HFFc6 (cell line): ENCODE results near the gene SDCCAG8. TPM values are rescaled to one million over a fixed set of nuclear protein-coding genes. Genes with fewer than 3 reads are reported as not detected.

Experiments
- DNase-seq: peaks from one replicate; pipeline ENCODE4 v3.0.0-alpha.2; 2018
- H3K27ac Mint-ChIP-seq: 2 replicates; pipeline ENCODE4 v1.8.0; 2020; ENCODE audit warnings: mild to moderate bottlenecking, mixed read lengths
- H3K27me3 Mint-ChIP-seq: 2 replicates; pipeline ENCODE4 v1.8.0; 2021; ENCODE audit warnings: mild to moderate bottlenecking, moderate library complexity, mixed read lengths; ENCODE audit not compliant: insufficient read depth
- H3K36me3 Mint-ChIP-seq: 2 replicates; pipeline ENCODE4 v1.8.0; 2021; ENCODE audit warnings: low read depth, mixed read lengths
- H3K4me1 Mint-ChIP-seq: 2 replicates; pipeline ENCODE4 v1.8.0; 2020; ENCODE audit warnings: low read depth, mixed read lengths
- H3K4me3 Mint-ChIP-seq: 2 replicates; pipeline ENCODE4 v1.8.0; 2020; ENCODE audit warnings: mild to moderate bottlenecking, moderate library complexity, mixed read lengths
- H3K9me3 Mint-ChIP-seq: 2 replicates; pipeline ENCODE4 v1.8.0; 2020; ENCODE audit warnings: mild to moderate bottlenecking, mixed read lengths
- total RNA-seq, 6 experiments: library from RNA; stranded (reverse); fragmentation: NEBNext Ultra II Directional; extraction: Animal tissue kit (Norgen Biotek cat#: 25700); gene quantifications; 2 replicates in 1 of 6; 3 replicates in 5 of 6; pipeline ENCODE4 v1.2.3, GENCODE V29; 2021
- TF ChIP-seq, protein P1 (sequence below): fragments of 200-600 bp; sonication (generic); IDR thresholded peaks from 2 replicates; pipeline ENCODE4 v1.5.0; 2021; ENCODE audit warnings: antibody characterized with exemption, mild to moderate bottlenecking

The SDCCAG8 gene
- total RNA-seq, 6 experiments from 2014 or later: 22.3 to 31.2 (median 26.1) TPM

DNA sequence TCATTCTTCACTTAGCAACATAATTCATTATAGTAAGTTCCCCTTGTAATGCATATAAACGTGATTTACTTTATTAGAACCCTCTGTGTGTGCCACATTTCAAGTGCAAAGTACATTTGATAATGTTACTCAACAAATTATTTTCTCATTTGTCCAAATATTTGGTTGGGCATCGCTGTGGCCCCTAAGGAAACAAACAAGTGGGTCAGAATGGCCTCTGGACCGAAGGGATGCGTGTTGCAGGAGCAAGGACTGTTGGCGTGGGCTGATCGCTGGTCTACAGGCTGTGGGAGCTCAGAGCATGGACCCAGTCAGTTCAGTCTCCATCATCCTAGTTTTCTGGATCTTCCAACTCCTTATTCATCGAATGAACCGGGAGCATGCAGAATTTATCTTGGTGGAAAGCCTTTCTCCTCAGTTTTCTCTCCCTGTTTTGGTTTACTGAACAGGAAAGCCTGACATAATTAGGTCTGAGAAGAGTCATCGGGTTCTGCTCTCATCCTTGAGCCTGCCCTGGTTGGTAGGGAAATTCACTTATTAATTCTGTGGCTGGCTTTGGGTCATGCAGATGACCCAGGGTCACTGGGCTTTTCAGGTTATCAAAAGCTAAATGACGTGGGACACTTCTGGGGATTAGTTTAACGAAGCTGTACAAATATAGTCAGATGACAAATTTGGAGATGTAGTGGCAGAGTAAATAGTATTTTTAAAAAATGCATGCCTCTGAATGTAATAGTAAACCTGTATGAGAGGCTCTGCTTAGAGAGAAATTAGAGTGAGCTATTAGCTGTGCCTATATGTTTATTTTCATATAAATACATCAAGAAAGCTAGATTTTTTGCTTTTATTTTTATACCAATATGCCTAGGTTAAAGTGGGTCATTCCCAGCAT lies 200.2 kb downstream of the SDCCAG8 start:
- Mint-ChIP-seq H3K27ac (no peak overlapping the region), H3K27me3 (no peaks in the 10 kb centered on the region), H3K36me3 (peaks cover 11% of the 10 kb centered on the region), H3K4me1 (no peaks in the 10 kb centered on the region), H3K9me3 (no peaks in the 10 kb centered on the region), H3K4me3 (no peak overlapping the region)
- DNase-seq: no peak
- TF ChIP-seq, protein P1, sequence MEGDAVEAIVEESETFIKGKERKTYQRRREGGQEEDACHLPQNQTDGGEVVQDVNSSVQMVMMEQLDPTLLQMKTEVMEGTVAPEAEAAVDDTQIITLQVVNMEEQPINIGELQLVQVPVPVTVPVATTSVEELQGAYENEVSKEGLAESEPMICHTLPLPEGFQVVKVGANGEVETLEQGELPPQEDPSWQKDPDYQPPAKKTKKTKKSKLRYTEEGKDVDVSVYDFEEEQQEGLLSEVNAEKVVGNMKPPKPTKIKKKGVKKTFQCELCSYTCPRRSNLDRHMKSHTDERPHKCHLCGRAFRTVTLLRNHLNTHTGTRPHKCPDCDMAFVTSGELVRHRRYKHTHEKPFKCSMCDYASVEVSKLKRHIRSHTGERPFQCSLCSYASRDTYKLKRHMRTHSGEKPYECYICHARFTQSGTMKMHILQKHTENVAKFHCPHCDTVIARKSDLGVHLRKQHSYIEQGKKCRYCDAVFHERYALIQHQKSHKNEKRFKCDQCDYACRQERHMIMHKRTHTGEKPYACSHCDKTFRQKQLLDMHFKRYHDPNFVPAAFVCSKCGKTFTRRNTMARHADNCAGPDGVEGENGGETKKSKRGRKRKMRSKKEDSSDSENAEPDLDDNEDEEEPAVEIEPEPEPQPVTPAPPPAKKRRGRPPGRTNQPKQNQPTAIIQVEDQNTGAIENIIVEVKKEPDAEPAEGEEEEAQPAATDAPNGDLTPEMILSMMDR: no peak

DNA sequence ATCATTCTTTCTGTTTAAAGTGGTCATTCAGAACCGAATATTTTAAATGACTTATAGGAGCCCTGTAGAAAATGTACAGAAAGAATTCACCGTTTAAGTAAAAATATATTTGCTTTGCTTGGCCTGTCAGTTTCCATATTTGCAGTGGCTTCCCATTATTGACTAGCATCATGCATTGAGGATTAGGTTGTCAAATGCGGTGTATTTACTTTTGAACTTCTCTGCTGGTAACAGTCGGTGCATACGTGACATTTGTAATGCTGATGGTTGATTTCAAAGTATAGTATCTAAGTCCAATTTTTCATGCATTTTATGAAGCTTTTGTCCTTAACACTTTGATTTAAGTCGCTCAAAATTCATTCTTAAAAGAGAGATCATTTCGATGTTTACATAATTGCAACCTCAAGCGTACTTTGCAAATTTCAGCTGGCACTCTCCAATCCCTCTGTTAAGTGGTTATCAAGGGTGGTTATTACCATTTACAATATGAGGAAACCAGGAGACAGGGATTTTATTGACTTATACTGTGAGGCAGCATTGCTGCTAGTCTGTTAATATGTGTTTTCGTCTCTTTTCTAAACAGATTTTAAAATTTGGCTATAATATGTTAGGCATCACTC lies 201.6 kb downstream of the SDCCAG8 start:
- DNase-seq: no peak
- H3K4me3 Mint-ChIP-seq: no peak overlapping the region
- no peaks in the 10 kb centered on the region for H3K27me3 Mint-ChIP-seq
- no peak overlapping the region for H3K27ac Mint-ChIP-seq
- no peaks in the 10 kb centered on the region for H3K4me1 Mint-ChIP-seq
- TF ChIP-seq, protein P1: no peak
- H3K9me3 Mint-ChIP-seq: no peaks in the 10 kb centered on the region
- H3K36me3 Mint-ChIP-seq: peaks cover 6% of the 10 kb centered on the region

DNA sequence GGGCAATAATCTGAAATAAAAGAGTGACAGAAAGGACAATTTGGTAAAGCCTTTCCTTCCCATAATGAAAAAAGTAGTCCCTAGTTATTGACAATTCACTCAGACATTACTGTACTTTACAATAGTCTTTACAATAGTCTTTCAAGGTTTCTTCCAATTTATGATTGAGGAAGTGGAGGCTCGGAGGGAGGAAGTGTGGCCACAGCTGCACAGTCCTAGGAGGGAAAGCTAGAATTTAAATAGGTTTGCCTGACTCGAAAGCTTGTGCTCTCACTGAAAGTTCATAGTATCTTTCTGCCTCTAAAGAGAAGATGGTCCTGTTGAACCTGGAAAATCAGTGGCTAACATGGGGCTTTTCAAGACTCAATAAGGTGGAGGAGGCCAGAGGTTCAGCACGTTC lies 203.2 kb downstream of the SDCCAG8 start:
- Mint-ChIP-seq H3K36me3 (peaks cover 6% of the 10 kb centered on the region), H3K4me1 (no peaks in the 10 kb centered on the region), H3K9me3 (no peaks in the 10 kb centered on the region), H3K27me3 (no peaks in the 10 kb centered on the region; the same call in 1 of the 2 replicates), H3K4me3 (no peak overlapping the region), H3K27ac (no peak overlapping the region)
- DNase-seq: no peak
- TF ChIP-seq, protein P1: no peak

DNA sequence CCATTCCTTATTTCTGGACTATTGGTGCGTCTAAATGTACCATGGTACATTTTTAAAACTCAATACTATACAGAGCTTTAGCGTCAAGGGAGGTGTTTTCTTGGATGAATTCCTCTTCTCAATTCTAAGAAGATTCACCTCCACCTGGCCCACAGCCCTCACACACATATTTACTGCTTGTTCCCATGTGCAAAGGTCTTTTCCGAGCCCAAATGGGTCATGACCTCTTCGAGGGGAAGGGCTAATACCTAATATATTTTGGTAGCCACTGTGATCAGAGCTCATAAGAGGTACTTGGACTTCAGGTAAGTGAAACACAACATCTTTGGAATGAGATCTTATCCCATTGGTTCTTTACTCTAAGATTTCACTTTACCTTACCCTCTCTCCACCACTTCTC lies 205.9 kb downstream of the SDCCAG8 start:
- H3K4me1 Mint-ChIP-seq: no peaks in the 10 kb centered on the region
- no peak overlapping the region for H3K27ac Mint-ChIP-seq
- H3K36me3 Mint-ChIP-seq: peaks cover 6% of the 10 kb centered on the region
- TF ChIP-seq, protein P1: no peak
- no peak overlapping the region for H3K4me3 Mint-ChIP-seq
- DNase-seq: no peak
- peaks cover 2% of the 10 kb centered on the region for H3K27me3 Mint-ChIP-seq
- no peaks in the 10 kb centered on the region for H3K9me3 Mint-ChIP-seq

DNA sequence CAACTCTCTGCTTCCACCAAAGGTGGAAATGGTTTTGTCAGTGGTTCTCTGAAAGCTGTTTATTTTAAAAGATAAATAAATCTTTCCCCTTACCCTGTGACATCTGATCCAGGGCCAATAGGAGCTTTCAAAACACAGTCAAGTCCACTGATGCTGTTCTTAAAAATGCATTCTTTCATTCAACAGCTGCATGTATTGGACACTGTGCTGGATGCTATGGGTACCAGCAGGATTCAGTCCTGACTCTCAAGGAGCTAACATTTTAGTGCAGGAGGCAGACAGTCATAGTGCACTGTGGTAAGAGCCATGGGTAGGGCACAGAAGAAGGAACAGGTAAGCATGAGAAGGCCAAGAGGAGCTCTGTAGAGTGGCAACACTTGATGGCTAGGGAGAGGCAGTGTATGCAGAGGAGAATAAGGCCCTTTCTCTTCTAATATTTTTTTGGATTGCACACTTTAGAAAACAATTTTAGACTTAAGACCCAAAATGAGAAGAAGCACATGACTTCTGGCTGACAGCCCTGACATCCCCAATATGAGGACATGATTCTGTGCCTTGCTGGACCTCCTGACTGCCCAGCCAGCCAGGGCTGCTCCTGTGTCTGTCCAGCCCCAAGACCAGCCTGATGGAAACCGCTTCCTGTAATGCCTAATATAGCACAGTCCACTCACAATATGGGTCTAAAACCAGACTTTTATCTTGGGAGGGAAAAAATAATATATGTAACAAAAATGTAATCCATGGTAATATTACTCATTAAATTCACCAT lies 207.3 kb downstream of the SDCCAG8 start:
- peaks cover 6% of the 10 kb centered on the region for H3K36me3 Mint-ChIP-seq
- no peak overlapping the region for H3K27ac Mint-ChIP-seq
- no peak for DNase-seq
- H3K27me3 Mint-ChIP-seq: peaks cover 2% of the 10 kb centered on the region
- H3K9me3 Mint-ChIP-seq: no peaks in the 10 kb centered on the region
- H3K4me3 Mint-ChIP-seq: no peak overlapping the region
- TF ChIP-seq, protein P1: no peak
- H3K4me1 Mint-ChIP-seq: no peaks in the 10 kb centered on the region
